IMR-90 (cell line): ENCODE results near the gene CLCA1. TPM values are rescaled to one million over a fixed set of nuclear protein-coding genes. Genes with fewer than 3 reads are reported as not detected.

Experiments
- ATAC-seq: fragments of 200-7000 bp; cut with Tn5 transposase; 2 replicates; pipeline ENCODE4 v1.9.1; 2020; ENCODE audit warnings: low read depth, mild to moderate bottlenecking, moderate library complexity
- BruUV-seq: library from RNA; stranded (reverse); fragments of 400-500 nt; replicated peaks from 2 replicates; lab custom pipeline; 2021; lab: Mats Ljungman, UMichigan
- CTCF ChIA-PET: fragments of 300-600 bp; formaldehyde crosslinking; extraction: SDS; loops from one replicate; lab custom pipeline; 2021; ENCODE audit warnings: antibody characterized with exemption; lab: Yijun Ruan, JAX
- POLR2A ChIA-PET: fragments of 300-600 bp; sonication (Branson Sonifier 250); formaldehyde crosslinking; loops from one replicate; lab custom pipeline; 2022; ENCODE audit warnings: antibody characterized with exemption; ENCODE audit not compliant: unreplicated experiment; lab: Charles Lee
- DNase-seq: peaks from one replicate; pipeline ENCODE4 v3.0.0; 2013
- H2AFZ ChIP-seq: replicated peaks from 2 replicates; pipeline ENCODE3; 2013; ENCODE audit warnings: low read length, mild to moderate bottlenecking; ENCODE audit not compliant: poor library complexity
- H2AK5ac ChIP-seq: 2 replicates; pipeline ENCODE4 v1.6.1; 2013; ENCODE audit warnings: low read depth, low read length, inconsistent platforms
- H2AK9ac ChIP-seq: replicated peaks from 2 replicates; pipeline ENCODE3; 2013; ENCODE audit warnings: mild to moderate bottlenecking, low read depth, low read length, moderate library complexity; ENCODE audit not compliant: poor library complexity
- H2BK120ac ChIP-seq: 2 replicates; pipeline ENCODE4 v1.6.1; 2013; ENCODE audit warnings: low read depth, low read length, inconsistent platforms
- H2BK15ac ChIP-seq: 3 replicates; pipeline ENCODE4 v1.6.1; 2013; ENCODE audit warnings: low read depth, low read length, inconsistent platforms
- H2BK20ac ChIP-seq: 2 replicates; pipeline ENCODE4 v1.6.1; 2013; ENCODE audit warnings: low read depth, mild to moderate bottlenecking, inconsistent platforms, low read length, moderate library complexity
- H2BK5ac ChIP-seq: 2 replicates; pipeline ENCODE4 v1.6.1; 2013; ENCODE audit warnings: mild to moderate bottlenecking, low read depth, low read length, inconsistent platforms; ENCODE audit not compliant: poor library complexity, severe bottlenecking
- H3K14ac ChIP-seq: replicated peaks from 2 replicates; pipeline ENCODE4 v1.6.1; 2013; ENCODE audit warnings: low read depth, low read length, inconsistent platforms
- H3K18ac ChIP-seq: 2 replicates; pipeline ENCODE4 v1.6.1; 2013; ENCODE audit warnings: low read depth, low read length, control low read depth
- H3K23ac ChIP-seq: 2 replicates; pipeline ENCODE4 v1.6.1; 2013; ENCODE audit warnings: low read depth, low read length, inconsistent platforms
- H3K27ac ChIP-seq: 2 replicates; pipeline ENCODE4 v1.5.1; 2013; ENCODE audit warnings: mild to moderate bottlenecking, control low read depth, low read length; ENCODE audit not compliant: insufficient read depth
- H3K27me3 ChIP-seq: 2 replicates; pipeline ENCODE4 v1.6.1; 2013; ENCODE audit warnings: low read length; ENCODE audit not compliant: control insufficient read depth, insufficient read depth
- H3K36me3 ChIP-seq: 2 replicates; pipeline ENCODE4 v1.6.1; 2013; ENCODE audit warnings: low read length, mixed read lengths; ENCODE audit not compliant: control insufficient read depth, insufficient read depth
- H3K4ac ChIP-seq: 2 replicates; pipeline ENCODE4 v1.6.1; 2013; ENCODE audit warnings: low read depth, low read length, inconsistent platforms
- H3K4me1 ChIP-seq: 2 replicates; pipeline ENCODE4 v1.6.1; 2013; ENCODE audit warnings: low read length, mixed read lengths; ENCODE audit not compliant: control insufficient read depth, insufficient read depth
- H3K4me2 ChIP-seq: 2 replicates; pipeline ENCODE4 v1.6.1; 2013; ENCODE audit warnings: low read depth, mild to moderate bottlenecking, control low read depth, low read length, moderate library complexity
- H3K4me3 ChIP-seq: 2 replicates; pipeline ENCODE4 v1.5.1; 2013; ENCODE audit warnings: low read depth, mild to moderate bottlenecking, control low read depth, low read length, moderate library complexity; ENCODE audit not compliant: insufficient read depth
- H3K56ac ChIP-seq: 2 replicates; pipeline ENCODE4 v1.6.1; 2013; ENCODE audit warnings: low read length, inconsistent platforms; ENCODE audit not compliant: insufficient read depth; ENCODE audit errors: extremely low read depth
- H3K79me1 ChIP-seq, 2 experiments: 2 replicates each; pipeline ENCODE4 v1.6.1; 2013; ENCODE audit warnings: low read length in 2 of 2, inconsistent platforms in 1 of 2, low read depth in 1 of 2
- H3K9ac ChIP-seq: 2 replicates; pipeline ENCODE4 v1.6.1; 2013; ENCODE audit warnings: low read depth, low read length, control low read depth
- H3K9me1 ChIP-seq: 2 replicates; pipeline ENCODE4 v1.6.1; 2013; ENCODE audit warnings: low read length, inconsistent platforms; ENCODE audit not compliant: insufficient read depth
- H3K9me3 ChIP-seq: 2 replicates; pipeline ENCODE4 v1.6.1; 2013; ENCODE audit warnings: low read length; ENCODE audit not compliant: control insufficient read depth, insufficient read depth
- H4K20me1 ChIP-seq: 2 replicates; pipeline ENCODE4 v1.6.1; 2013; ENCODE audit warnings: low read length, inconsistent platforms; ENCODE audit not compliant: insufficient read depth
- H4K5ac ChIP-seq: 2 replicates; pipeline ENCODE4 v1.6.1; 2013; ENCODE audit warnings: mild to moderate bottlenecking, low read depth, low read length, control low read depth
- H4K8ac ChIP-seq, 2 experiments: 2 replicates each; pipeline ENCODE4 v1.6.1; 2013; ENCODE audit warnings: low read depth in 2 of 2, low read length in 2 of 2, control low read depth in 1 of 2, inconsistent platforms in 1 of 2
- H4K91ac ChIP-seq: 2 replicates; pipeline ENCODE4 v1.6.1; 2013; ENCODE audit warnings: low read depth, low read length, inconsistent platforms; ENCODE audit not compliant: insufficient read depth
- CHD1 ChIP-seq: IDR thresholded peaks from 2 replicates; pipeline ENCODE4 v1.6.1; 2012; ENCODE audit warnings: low read depth, low read length, improper control_type of control experiment
- FOS ChIP-seq: fragments of 150-350 bp; IDR thresholded peaks from 2 replicates; pipeline ENCODE4 v1.6.1; 2016; ENCODE audit warnings: low read depth, low read length
- MAFK ChIP-seq: IDR thresholded peaks from 2 replicates; pipeline ENCODE4 v1.6.1; 2012; ENCODE audit warnings: low read depth, low read length, improper control_type of control experiment
- POLR2A ChIP-seq: IDR thresholded peaks from 2 replicates; pipeline ENCODE4 v1.6.1; 2012; ENCODE audit warnings: mild to moderate bottlenecking, low read depth, low read length
- SMC3 ChIP-seq: fragments of 150-350 bp; IDR thresholded peaks from 2 replicates; pipeline ENCODE4 v1.6.1; 2016; ENCODE audit warnings: low read depth, mild to moderate bottlenecking, antibody characterized with exemption, low read length, moderate library complexity
- WGBS, 2 experiments: methylation state at CpG; one replicate each; pipeline versions ENCODE4 v1.1.5 to v1.1.7; 2013; ENCODE audit warnings: missing lambda C conversion rate in 2 of 2; ENCODE audit not compliant: insufficient read length in 1 of 2; ENCODE audit errors: extremely low coverage in 2 of 2; 5-methylcytosine and 5-hydroxymethylcytosine counted together
- dilution Hi-C: fragments of 300-500 bp; cut with HindIII; formaldehyde crosslinking; loops from one replicate; pipeline ENCODE4 v1.14.3; 2018; ENCODE audit warnings: low sequenced_read_pairs; ENCODE audit not compliant: unreplicated experiment
- in situ Hi-C: fragments of 300-500 bp; cut with MboI; formaldehyde crosslinking; loops from 3 replicates; pipeline ENCODE4 v1.14.3; 2019; ENCODE audit warnings: low sequenced_read_pairs, inconsistent platforms, mixed read lengths
- intact Hi-C: fragments of 100-400 bp; cut with micrococcal nuclease; formaldehyde crosslinking; loops from 2 replicates; pipeline ENCODE4 v1.10.0; 2022
- polyA plus RNA-seq, 3 experiments: library from polyadenylated mRNA; depleted of rRNA; stranded (reverse); fragments of >200 nt; gene quantifications; 2 replicates each; pipeline ENCODE4 v1.2.3, GENCODE V29; 2012; ENCODE audit warnings: low replicate concordance in 1 of 3
- total RNA-seq: library from RNA; depleted of rRNA; stranded (reverse); fragments of >200 nt; gene quantifications from 2 replicates; pipeline ENCODE4 v1.2.3, GENCODE V29; 2012
- TF ChIP-seq, protein P1 (sequence below): fragments of 150-350 bp; IDR thresholded peaks from 2 replicates; pipeline ENCODE4 v1.6.1; 2016; ENCODE audit warnings: low read depth, mild to moderate bottlenecking, low read length, moderate library complexity, borderline replicate concordance

The CLCA1 gene
- total and polyA plus RNA-seq, 2 of the 4 experiments (the other 2 are of a cell fraction), result not detected

DNA sequence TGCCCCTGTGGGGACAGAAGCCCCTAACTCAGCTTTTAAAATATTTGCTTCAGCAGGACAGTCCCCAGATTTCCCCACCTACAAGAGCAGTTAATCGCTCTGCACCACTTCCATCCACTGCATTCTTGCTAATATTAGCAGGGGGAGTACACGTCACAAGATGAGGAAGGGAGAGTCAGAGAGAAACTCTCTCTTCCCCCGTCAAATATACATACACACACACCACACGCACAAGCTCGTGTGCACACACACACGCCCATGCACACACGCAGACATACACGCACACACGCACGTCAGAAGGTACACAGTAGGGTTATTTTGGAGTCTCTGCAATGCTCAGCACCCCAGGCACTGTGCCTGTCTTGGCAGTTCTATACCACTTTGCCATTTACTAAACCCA, 2.1 kb downstream of the CLCA1 start:
- H4K8ac ChIP-seq, result no peak overlapping the region
- DNase-seq (no peak), ATAC-seq (no peak)
- POLR2A ChIA-PET, result no interaction called here
- TF ChIP-seq CHD1 (no peak), POLR2A (no peak), SMC3 (no peak), MAFK (no peak), FOS (no peak)
- TF ChIP-seq, protein P1, sequence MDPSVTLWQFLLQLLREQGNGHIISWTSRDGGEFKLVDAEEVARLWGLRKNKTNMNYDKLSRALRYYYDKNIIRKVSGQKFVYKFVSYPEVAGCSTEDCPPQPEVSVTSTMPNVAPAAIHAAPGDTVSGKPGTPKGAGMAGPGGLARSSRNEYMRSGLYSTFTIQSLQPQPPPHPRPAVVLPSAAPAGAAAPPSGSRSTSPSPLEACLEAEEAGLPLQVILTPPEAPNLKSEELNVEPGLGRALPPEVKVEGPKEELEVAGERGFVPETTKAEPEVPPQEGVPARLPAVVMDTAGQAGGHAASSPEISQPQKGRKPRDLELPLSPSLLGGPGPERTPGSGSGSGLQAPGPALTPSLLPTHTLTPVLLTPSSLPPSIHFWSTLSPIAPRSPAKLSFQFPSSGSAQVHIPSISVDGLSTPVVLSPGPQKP, result no peak
- H3K36me3 ChIP-seq, result no peaks in the 10 kb centered on the region
- H3K27ac ChIP-seq, result no peak overlapping the region
- H3K4me2 ChIP-seq, result no peak overlapping the region
- peaks cover 16% of the 10 kb centered on the region for H3K27me3 ChIP-seq
- 0 out of 2 replicates have a peak, but pooled peaks cover 3% of the 10 kb centered on the region for H3K4me1 ChIP-seq
- in situ Hi-C loops, result no loop called here
- intact Hi-C loops, result loop anchor here (5.0 to 10.0 kb wide), 4 partner anchors 216 to 614 kb away; no protein-coding TSS in a partner anchor
- no peak overlapping the region for H3K14ac ChIP-seq
- H3K9ac ChIP-seq, result no peak overlapping the region
- no TSS peak for BruUV-seq
- no peaks in the 10 kb centered on the region for H3K9me1 ChIP-seq
- no peak overlapping the region for H3K4ac ChIP-seq
- no peaks in the 10 kb centered on the region for H3K9me3 ChIP-seq
- H4K20me1 ChIP-seq, result no peaks in the 10 kb centered on the region
- H3K23ac ChIP-seq, result no peak overlapping the region
- H2AFZ ChIP-seq, result no peak overlapping the region
- no peak overlapping the region for H2BK5ac ChIP-seq
- CTCF ChIA-PET, result no interaction called here
- no peak overlapping the region for H4K5ac ChIP-seq
- WGBS, 2 experiments, result no CpG with 5 or more reads among the region's 10 CpGs
- H3K79me1 ChIP-seq, result no peaks in the 10 kb centered on the region
- H4K91ac ChIP-seq, result no peak overlapping the region
- H3K56ac ChIP-seq, result no peak overlapping the region
- no peak overlapping the region for H2AK9ac ChIP-seq
- H2AK5ac ChIP-seq, result no peak overlapping the region
- no peak overlapping the region for H3K18ac ChIP-seq
- H2BK120ac ChIP-seq, result no peak overlapping the region
- H3K4me3 ChIP-seq, result no peak overlapping the region
- no peak overlapping the region for H2BK15ac ChIP-seq
- no peak overlapping the region for H2BK20ac ChIP-seq
- dilution Hi-C loops, result no loop called here
